Peyer's patch (tissue), 4 donors: ENCODE results near the gene ZMIZ1. TPM values are rescaled to one million over a fixed set of nuclear protein-coding genes. Genes with fewer than 3 reads are reported as not detected.

Experiments
- DNase-seq, 3 donors: peaks; one replicate each; pipeline ENCODE4 v3.0.0-alpha.2; 2017 to 2019
- H3K27ac ChIP-seq, 4 donors: fragments of 200-600 bp; sonication (generic); one replicate each; pipeline ENCODE4 v1.5.1; 2016 to 2019
- H3K27me3 ChIP-seq, 2 donors: fragments of 200-600 bp; sonication (generic); one replicate each; pipeline ENCODE4 v1.5.1; 2019
- H3K36me3 ChIP-seq, 3 donors: fragments of 200-600 bp; sonication (generic); one replicate each; pipeline ENCODE4 v1.5.1; 2016 to 2019
- H3K4me1 ChIP-seq, 4 donors: fragments of 200-600 bp; sonication (generic); one replicate each; pipeline ENCODE4 v1.5.1; 2016 to 2019
- H3K4me3 ChIP-seq, 4 donors: fragments of 200-600 bp; sonication (generic); 1 replicate in 3 of 4; 2 replicates in 1 of 4; pipeline ENCODE4 v1.5.1; 2016 to 2019; ENCODE audit warnings: mild to moderate bottlenecking in 1 of 4
- H3K9me3 ChIP-seq, 4 donors: fragments of 200-600 bp; sonication (generic); one replicate each; pipeline ENCODE4 v1.5.1; 2016 to 2019; ENCODE audit warnings: mild to moderate bottlenecking in 1 of 4
- POLR2A ChIP-seq, 2 donors: fragments of 450-650 bp; IDR thresholded peaks; one replicate each; pipeline ENCODE4 v1.5.1; 2017; ENCODE audit warnings: antibody characterized with exemption in 2 of 2, mild to moderate bottlenecking in 2 of 2, moderate library complexity in 2 of 2
- total RNA-seq, 4 donors: library from RNA; depleted of rRNA; stranded (reverse); fragments of >200 nt; gene quantifications; one replicate each; pipeline ENCODE4 v1.1.0, GENCODE V29; 2016
- TF ChIP-seq, protein P1 (sequence below), 6 experiments: fragments of 450-650 bp in 4 of 6; fragments of 200-600 bp in 2 of 6; sonication (generic) in 1 of 6; IDR thresholded peaks; one replicate each; pipeline ENCODE4 v1.5.1; 2017 to 2019; ENCODE audit warnings: antibody characterized with exemption in 6 of 6, mild to moderate bottlenecking in 3 of 6, moderate library complexity in 1 of 6

The ZMIZ1 gene
- total RNA-seq, 4 donors from 2014 or later, result 40.4 to 86.7 (median 73.2) TPM

DNA sequence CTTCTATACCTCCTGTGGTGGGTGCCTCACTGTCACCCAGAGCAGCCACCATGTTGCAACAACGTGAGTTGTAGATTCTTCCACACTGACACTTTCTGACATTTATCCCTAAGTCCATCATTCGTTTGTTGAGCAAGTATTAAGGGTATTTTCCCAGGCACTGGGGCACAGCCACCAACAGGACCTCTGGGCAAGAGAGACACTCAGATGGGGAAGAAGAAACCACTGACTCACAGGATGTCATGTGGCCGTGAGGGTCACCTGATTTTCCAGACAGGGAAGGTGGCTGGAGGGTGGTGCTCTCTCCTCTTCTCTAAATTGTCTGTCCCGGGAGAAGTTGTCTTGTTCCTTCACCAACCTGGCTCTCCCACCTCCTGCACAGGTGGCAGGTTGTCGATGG, 226.8 kb downstream of the ZMIZ1 start:
- TF ChIP-seq POLR2A (IDR thresholded peaks at IDR 0.05), result no peak
- TF ChIP-seq, protein P1, sequence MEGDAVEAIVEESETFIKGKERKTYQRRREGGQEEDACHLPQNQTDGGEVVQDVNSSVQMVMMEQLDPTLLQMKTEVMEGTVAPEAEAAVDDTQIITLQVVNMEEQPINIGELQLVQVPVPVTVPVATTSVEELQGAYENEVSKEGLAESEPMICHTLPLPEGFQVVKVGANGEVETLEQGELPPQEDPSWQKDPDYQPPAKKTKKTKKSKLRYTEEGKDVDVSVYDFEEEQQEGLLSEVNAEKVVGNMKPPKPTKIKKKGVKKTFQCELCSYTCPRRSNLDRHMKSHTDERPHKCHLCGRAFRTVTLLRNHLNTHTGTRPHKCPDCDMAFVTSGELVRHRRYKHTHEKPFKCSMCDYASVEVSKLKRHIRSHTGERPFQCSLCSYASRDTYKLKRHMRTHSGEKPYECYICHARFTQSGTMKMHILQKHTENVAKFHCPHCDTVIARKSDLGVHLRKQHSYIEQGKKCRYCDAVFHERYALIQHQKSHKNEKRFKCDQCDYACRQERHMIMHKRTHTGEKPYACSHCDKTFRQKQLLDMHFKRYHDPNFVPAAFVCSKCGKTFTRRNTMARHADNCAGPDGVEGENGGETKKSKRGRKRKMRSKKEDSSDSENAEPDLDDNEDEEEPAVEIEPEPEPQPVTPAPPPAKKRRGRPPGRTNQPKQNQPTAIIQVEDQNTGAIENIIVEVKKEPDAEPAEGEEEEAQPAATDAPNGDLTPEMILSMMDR (IDR thresholded peaks at IDR 0.05), result no peak
- Histone ChIP-seq H3K27ac (peak overlapping the region in 2 of 4 donors; percentile 30 to 38), H3K4me3 (no peak overlapping the region), H3K9me3 (no peaks in the 10 kb centered on the region), H3K27me3 (no peaks in the 10 kb centered on the region), H3K36me3 (peaks cover 0 to 100% (median 0%) of the 10 kb centered on the region in 3 donors), H3K4me1 (peaks cover 0 to 27% (median 12%) of the 10 kb centered on the region in 4 donors)
- peak in 2 of 3 donors; percentile 66 to 71 for DNase-seq

DNA sequence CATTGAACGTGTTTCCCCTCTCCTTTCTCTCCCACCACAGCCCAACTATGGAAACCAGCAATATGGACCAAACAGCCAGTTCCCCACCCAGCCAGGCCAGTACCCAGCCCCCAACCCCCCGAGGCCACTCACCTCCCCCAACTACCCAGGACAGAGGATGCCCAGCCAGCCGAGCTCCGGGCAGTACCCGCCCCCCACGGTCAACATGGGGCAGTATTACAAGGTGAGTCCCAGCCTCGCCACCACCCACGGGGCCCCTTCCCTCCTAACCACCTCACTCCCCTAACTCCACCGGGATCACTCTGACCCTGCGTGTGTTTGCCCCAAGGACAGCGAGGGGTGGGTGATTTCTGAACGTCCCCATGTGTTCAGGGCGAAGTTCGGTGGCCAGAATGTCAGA, 227.7 kb downstream of the ZMIZ1 start:
- H3K27me3 ChIP-seq, result no peaks in the 10 kb centered on the region
- peaks cover 0 to 100% (median 0%) of the 10 kb centered on the region in 3 donors for H3K36me3 ChIP-seq
- H3K4me1 ChIP-seq, result peaks cover 0 to 27% (median 12%) of the 10 kb centered on the region in 4 donors
- H3K27ac ChIP-seq, result peak overlapping the region in 1 of 4 donors; percentile 38
- H3K4me3 ChIP-seq, result no peak overlapping the region
- no peak for TF ChIP-seq POLR2A (IDR thresholded peaks at IDR 0.05)
- TF ChIP-seq, protein P1 (IDR thresholded peaks at IDR 0.05), result no peak
- no peaks in the 10 kb centered on the region for H3K9me3 ChIP-seq
- no peak for DNase-seq

DNA sequence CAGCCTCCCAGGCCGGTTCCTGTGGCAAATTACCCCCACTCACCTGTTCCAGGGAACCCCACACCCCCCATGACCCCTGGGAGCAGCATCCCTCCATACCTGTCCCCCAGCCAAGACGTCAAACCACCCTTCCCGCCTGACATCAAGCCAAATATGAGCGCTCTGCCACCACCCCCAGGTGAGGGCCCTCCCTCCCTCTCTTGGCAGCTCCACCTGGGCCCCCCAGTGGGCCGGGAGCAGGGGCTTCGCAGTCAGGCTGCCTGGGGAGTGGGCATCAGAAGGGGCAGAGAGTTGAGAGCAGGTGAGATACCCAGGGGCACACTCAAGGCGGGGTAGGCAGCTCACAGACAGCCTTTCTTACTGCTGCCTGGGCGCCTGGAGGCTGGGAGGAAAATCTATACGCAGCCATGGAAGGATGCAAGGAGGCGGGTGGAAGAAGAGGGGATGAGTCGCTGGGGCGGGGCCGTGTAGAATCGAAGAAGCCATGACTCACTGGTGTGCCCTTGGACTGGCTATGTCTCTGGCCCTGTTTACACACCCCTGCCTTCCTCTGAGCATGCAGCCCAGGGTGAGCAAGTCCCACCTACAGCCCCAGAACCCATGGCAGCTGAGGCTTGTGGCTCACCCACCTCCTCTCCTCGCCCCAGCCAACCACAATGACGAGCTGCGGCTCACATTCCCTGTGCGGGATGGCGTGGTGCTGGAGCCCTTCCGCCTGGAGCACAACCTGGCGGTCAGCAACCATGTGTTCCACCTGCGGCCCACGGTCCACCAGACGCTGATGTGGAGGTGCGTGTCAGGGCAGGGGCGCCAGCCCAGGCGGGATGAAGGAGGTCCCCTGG, 229.9 kb downstream of the ZMIZ1 start:
- Histone ChIP-seq H3K27me3 (no peaks in the 10 kb centered on the region), H3K27ac (peak overlapping the region in 1 of 4 donors; percentile 39), H3K9me3 (no peaks in the 10 kb centered on the region), H3K4me3 (no peak overlapping the region), H3K36me3 (peaks cover 0 to 100% (median 0%) of the 10 kb centered on the region in 3 donors), H3K4me1 (peaks cover 0 to 19% (median 6%) of the 10 kb centered on the region in 4 donors)
- DNase-seq, result peak in 2 of 3 donors; percentile 83 to 88
- TF ChIP-seq POLR2A (IDR thresholded peaks at IDR 0.05), result no peak
- TF ChIP-seq, protein P1 (IDR thresholded peaks at IDR 0.05), result no peak

DNA sequence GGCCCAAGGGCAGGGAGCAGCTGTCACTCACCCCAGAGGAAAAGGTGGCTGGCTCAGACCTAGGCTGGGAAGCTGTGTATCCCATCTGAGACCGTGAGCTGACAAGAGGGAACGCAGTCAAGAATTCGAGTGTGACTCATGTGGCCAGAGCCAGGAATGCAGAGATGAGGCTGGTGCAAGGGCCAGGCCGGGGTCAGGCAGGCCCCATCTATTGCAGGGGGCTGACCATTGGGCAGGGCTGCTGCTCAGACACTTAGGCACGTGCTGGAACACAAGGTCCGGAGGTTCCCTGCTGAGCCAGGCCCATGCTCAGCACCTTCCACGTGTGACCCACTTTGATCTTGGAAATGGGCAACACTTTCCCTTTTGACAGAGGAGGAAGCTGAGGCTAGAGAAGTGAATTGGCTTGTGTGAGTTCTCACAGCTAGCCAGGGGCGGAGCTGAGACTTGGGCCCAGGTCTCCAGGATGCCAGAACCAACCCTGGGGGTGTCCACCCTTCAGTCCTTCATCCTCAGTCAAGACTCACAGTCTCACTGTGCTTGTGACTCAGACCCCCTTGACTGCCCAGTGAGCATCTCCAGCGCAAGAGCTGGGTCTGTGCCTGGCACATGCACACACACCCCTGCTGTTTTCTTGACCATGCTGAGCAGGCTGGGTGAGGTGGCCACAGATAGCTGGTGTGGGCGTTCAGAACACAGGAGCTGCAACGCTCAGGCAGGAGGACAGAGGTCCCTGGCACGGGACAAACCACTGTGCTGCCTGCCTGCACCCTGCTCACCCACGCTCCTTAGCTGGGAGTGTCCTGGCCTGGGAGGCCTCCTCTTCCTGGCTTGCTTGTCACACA, 230.9 kb downstream of the ZMIZ1 start:
- no peak overlapping the region for H3K27ac ChIP-seq
- no peak for DNase-seq
- peaks cover 0 to 100% (median 0%) of the 10 kb centered on the region in 3 donors for H3K36me3 ChIP-seq
- H3K27me3 ChIP-seq, result no peaks in the 10 kb centered on the region
- H3K4me1 ChIP-seq, result peaks cover 0 to 12% (median 6%) of the 10 kb centered on the region in 4 donors
- H3K9me3 ChIP-seq, result no peaks in the 10 kb centered on the region
- no peak for TF ChIP-seq POLR2A (IDR thresholded peaks at IDR 0.05)
- H3K4me3 ChIP-seq, result no peak overlapping the region

DNA sequence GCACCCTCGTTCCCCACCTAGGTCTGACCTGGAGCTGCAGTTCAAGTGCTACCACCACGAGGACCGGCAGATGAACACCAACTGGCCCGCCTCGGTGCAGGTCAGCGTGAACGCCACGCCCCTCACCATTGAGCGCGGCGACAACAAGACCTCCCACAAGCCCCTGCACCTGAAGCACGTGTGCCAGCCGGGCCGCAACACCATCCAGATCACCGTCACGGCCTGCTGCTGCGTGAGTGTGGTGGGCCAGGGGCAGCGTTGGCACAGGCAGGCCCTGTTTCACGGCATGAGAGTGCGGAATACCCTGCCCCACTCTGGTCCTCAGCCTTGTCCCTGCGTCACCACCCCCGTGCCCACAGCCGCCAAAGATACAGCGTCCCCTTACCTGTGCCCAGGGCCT, 231.9 kb downstream of the ZMIZ1 start:
- Histone ChIP-seq H3K4me3 (no peak overlapping the region), H3K27ac (no peak overlapping the region), H3K27me3 (no peaks in the 10 kb centered on the region), H3K9me3 (no peaks in the 10 kb centered on the region), H3K4me1 (peaks cover 0 to 9% (median 3%) of the 10 kb centered on the region in 4 donors), H3K36me3 (peaks cover 0 to 100% (median 0%) of the 10 kb centered on the region in 3 donors)
- DNase-seq, result no peak
- no peak for TF ChIP-seq POLR2A (IDR thresholded peaks at IDR 0.05)
- TF ChIP-seq, protein P1 (IDR thresholded peaks at IDR 0.05), result no peak
